ENCODE results near the gene BTRC. TPM values are rescaled to one million over a fixed set of nuclear protein-coding genes. Genes with fewer than 3 reads are reported as not detected.

BTRC gene
- total RNA-seq, 1 experiment from 2014 or later: 13.0 TPM

GRCh38 chr10:101452593-101452992 is 98.6 kb downstream of the BTRC start:
- H3K27me3 ChIP-seq (ENCODE audit: control insufficient read depth, insufficient read depth, low read length): no peaks in the 10 kb centered on the region
- no peak for DNase-seq

GRCh38 chr10:101453318-101453717 is 99.4 kb downstream of the BTRC start:
- Histone ChIP-seq H3K4me3 (ENCODE audit: insufficient read depth, low read depth, low read length) (no peak overlapping the region), H3K27me3 (ENCODE audit: control insufficient read depth, insufficient read depth, low read length) (no peaks in the 10 kb centered on the region), H3K36me3 (replicated peaks; ENCODE audit: control insufficient read depth, insufficient read depth, low read length) (no peaks in the 10 kb centered on the region)
- no peak for DNase-seq

More at GRCh38 chr10:101452593-101452992, 98.6 kb downstream of the BTRC start:
- no peak overlapping the region for H3K4me3 ChIP-seq (ENCODE audit: insufficient read depth, low read depth, low read length)
- H3K36me3 ChIP-seq (replicated peaks; ENCODE audit: control insufficient read depth, insufficient read depth, low read length): no peaks in the 10 kb centered on the region

GRCh38 chr10:101453791-101454718 is 100.1 kb downstream of the BTRC start:
- DNase-seq: no peak

GRCh38 chr10:101458869-101459268 is 104.9 kb downstream of the BTRC start:
- H3K36me3 ChIP-seq (replicated peaks; ENCODE audit: control insufficient read depth, insufficient read depth, low read length): no peaks in the 10 kb centered on the region
- H3K27me3 ChIP-seq (ENCODE audit: control insufficient read depth, insufficient read depth, low read length): no peaks in the 10 kb centered on the region
- no peak for DNase-seq
- no peak overlapping the region for H3K4me3 ChIP-seq (ENCODE audit: insufficient read depth, low read depth, low read length)

More at GRCh38 chr10:101453791-101454718, 100.1 kb downstream of the BTRC start:
- no peaks in the 10 kb centered on the region for H3K36me3 ChIP-seq (replicated peaks; ENCODE audit: control insufficient read depth, insufficient read depth, low read length)
- H3K27me3 ChIP-seq (ENCODE audit: control insufficient read depth, insufficient read depth, low read length): no peaks in the 10 kb centered on the region
- H3K4me3 ChIP-seq (ENCODE audit: insufficient read depth, low read depth, low read length): no peak overlapping the region

- no peaks in the 10 kb centered on the region for H3K36me3 ChIP-seq (replicated peaks; ENCODE audit: control insufficient read depth, insufficient read depth, low read length)
- H3K4me3 ChIP-seq (ENCODE audit: insufficient read depth, low read depth, low read length): no peak overlapping the region
- DNase-seq: no peak
- H3K27me3 ChIP-seq (ENCODE audit: control insufficient read depth, insufficient read depth, low read length): no peaks in the 10 kb centered on the region
Observed at GRCh38 chr10:101464082-101464481, 110.1 kb downstream of the BTRC start.

GRCh38 chr10:101464599-101464998 is 110.6 kb downstream of the BTRC start:
- Histone ChIP-seq H3K36me3 (replicated peaks; ENCODE audit: control insufficient read depth, insufficient read depth, low read length) (no peaks in the 10 kb centered on the region), H3K4me3 (ENCODE audit: insufficient read depth, low read depth, low read length) (no peak overlapping the region), H3K27me3 (ENCODE audit: control insufficient read depth, insufficient read depth, low read length) (no peaks in the 10 kb centered on the region)
- DNase-seq: no peak

- DNase-seq: no peak
- Histone ChIP-seq H3K27me3 (ENCODE audit: control insufficient read depth, insufficient read depth, low read length) (no peaks in the 10 kb centered on the region), H3K4me3 (ENCODE audit: insufficient read depth, low read depth, low read length) (no peak overlapping the region), H3K36me3 (replicated peaks; ENCODE audit: control insufficient read depth, insufficient read depth, low read length) (no peaks in the 10 kb centered on the region)
Observed at GRCh38 chr10:101466016-101466912, 112.3 kb downstream of the BTRC start.

- peak; percentile 28 for DNase-seq
Observed at GRCh38 chr10:101467286-101467770, 113.4 kb downstream of the BTRC start.

GRCh38 chr10:101468159-101468558 is 114.2 kb downstream of the BTRC start:
- no peaks in the 10 kb centered on the region for H3K36me3 ChIP-seq (replicated peaks; ENCODE audit: control insufficient read depth, insufficient read depth, low read length)
- H3K4me3 ChIP-seq (ENCODE audit: insufficient read depth, low read depth, low read length): no peak overlapping the region
- no peak for DNase-seq
- H3K27me3 ChIP-seq (ENCODE audit: control insufficient read depth, insufficient read depth, low read length): no peaks in the 10 kb centered on the region

More at GRCh38 chr10:101467286-101467770, 113.4 kb downstream of the BTRC start:
- no peaks in the 10 kb centered on the region for H3K27me3 ChIP-seq (ENCODE audit: control insufficient read depth, insufficient read depth, low read length)
- H3K4me3 ChIP-seq (ENCODE audit: insufficient read depth, low read depth, low read length): no peak overlapping the region
- no peaks in the 10 kb centered on the region for H3K36me3 ChIP-seq (replicated peaks; ENCODE audit: control insufficient read depth, insufficient read depth, low read length)

GRCh38 chr10:101476383-101476782 is 122.4 kb downstream of the BTRC start:
- Histone ChIP-seq H3K27me3 (ENCODE audit: control insufficient read depth, insufficient read depth, low read length) (no peaks in the 10 kb centered on the region), H3K36me3 (replicated peaks; ENCODE audit: control insufficient read depth, insufficient read depth, low read length) (no peaks in the 10 kb centered on the region), H3K4me3 (ENCODE audit: insufficient read depth, low read depth, low read length) (no peak overlapping the region)
- DNase-seq: no peak

- Histone ChIP-seq H3K27me3 (ENCODE audit: control insufficient read depth, insufficient read depth, low read length) (no peaks in the 10 kb centered on the region), H3K4me3 (ENCODE audit: insufficient read depth, low read depth, low read length) (no peak overlapping the region), H3K36me3 (replicated peaks; ENCODE audit: control insufficient read depth, insufficient read depth, low read length) (no peaks in the 10 kb centered on the region)
- no peak for DNase-seq
Observed at GRCh38 chr10:101478956-101479355, 125.0 kb downstream of the BTRC start.

GRCh38 chr10:101481256-101481655 is 127.3 kb downstream of the BTRC start:
- no peak for DNase-seq
- Histone ChIP-seq H3K36me3 (replicated peaks; ENCODE audit: control insufficient read depth, insufficient read depth, low read length) (no peaks in the 10 kb centered on the region), H3K4me3 (ENCODE audit: insufficient read depth, low read depth, low read length) (no peak overlapping the region), H3K27me3 (ENCODE audit: control insufficient read depth, insufficient read depth, low read length) (no peaks in the 10 kb centered on the region)

GRCh38 chr10:101482568-101482967 is 128.6 kb downstream of the BTRC start:
- no peak for DNase-seq
- Histone ChIP-seq H3K36me3 (replicated peaks; ENCODE audit: control insufficient read depth, insufficient read depth, low read length) (no peaks in the 10 kb centered on the region), H3K27me3 (ENCODE audit: control insufficient read depth, insufficient read depth, low read length) (no peaks in the 10 kb centered on the region), H3K4me3 (ENCODE audit: insufficient read depth, low read depth, low read length) (no peak overlapping the region)

- no peak for DNase-seq
- Histone ChIP-seq H3K4me3 (ENCODE audit: insufficient read depth, low read depth, low read length) (no peak overlapping the region), H3K27me3 (ENCODE audit: control insufficient read depth, insufficient read depth, low read length) (no peaks in the 10 kb centered on the region), H3K36me3 (replicated peaks; ENCODE audit: control insufficient read depth, insufficient read depth, low read length) (no peaks in the 10 kb centered on the region)
Observed at GRCh38 chr10:101484175-101484745, 130.3 kb downstream of the BTRC start.
